Cortex of kidney (tissue), 1 donor: ENCODE measurements around the gene DOCK3.

ENCODE experiments used
- DNase-seq: peaks from one replicate; lab custom pipeline; 2025; lab: John Stamatoyannopoulos, UW

Gene DOCK3

DNA sequence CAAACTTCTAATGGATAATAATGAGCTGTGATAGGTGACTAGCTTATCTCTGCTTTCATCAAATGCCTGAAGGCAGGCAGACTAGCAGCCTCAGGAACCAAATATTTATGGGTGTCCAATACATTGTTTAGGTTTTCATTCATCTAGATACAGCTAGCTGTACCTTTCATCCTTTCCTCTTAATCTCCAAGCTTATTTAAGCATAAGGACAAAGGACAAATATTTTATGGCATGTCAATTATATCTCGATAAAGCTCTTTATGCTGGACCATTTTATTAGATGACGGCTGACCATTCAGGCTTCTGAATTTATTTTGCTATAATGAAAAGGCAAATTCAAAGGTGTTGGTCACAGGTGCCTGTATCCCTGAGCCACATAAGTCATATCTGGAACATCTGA is 733.3 kb downstream of the DOCK3 start:
- DNase-seq = no peak

- no peak for DNase-seq
Observed at GRCh38 chr3:51408813-51409212, 734.1 kb downstream of the DOCK3 start.

DNA sequence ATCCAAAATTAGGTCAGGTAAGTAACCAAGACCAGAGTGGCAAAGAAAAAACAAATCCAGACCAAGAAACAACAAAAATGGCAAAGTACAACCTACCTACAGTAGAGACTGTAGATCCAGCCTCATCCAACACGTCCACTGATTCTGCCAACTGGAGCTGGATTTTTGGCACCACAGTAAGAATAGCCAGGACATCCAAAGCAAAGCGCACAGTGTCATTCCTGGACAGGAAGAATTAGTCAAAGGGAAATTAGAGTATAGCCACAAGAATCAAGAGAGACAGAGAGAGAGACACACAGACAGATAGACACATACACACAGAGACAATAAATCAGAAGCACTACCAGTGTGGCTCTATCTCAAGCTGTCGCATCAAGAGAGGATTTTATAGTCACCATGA is 747.5 kb downstream of the DOCK3 start:
- no peak for DNase-seq

DNA sequence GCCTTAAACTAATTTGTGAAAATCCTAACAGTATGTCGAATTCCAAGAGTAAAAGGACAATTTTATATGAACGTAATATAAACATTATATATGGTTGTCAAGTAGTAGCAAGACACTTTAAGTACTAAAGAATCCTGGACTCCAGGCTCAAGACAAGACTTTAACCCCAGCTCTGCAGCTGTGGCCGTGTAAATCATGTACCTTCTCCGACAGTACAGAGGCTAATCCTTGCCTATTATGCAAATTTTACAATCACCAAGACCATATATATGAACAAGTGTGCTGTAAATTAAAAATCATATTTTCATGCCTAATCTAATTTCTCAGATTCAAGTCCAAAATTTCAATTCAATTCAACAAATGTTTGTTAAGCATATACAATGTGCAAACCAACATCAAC is 752.2 kb downstream of the DOCK3 start:
- no peak for DNase-seq

- DNase-seq = no peak
Observed at GRCh38 chr3:51429138-51429537, 754.4 kb downstream of the DOCK3 start.
